Fibroblast of lung (primary cell): Measurements from ENCODE around the gene AFTPH. TPM values are rescaled to one million over a fixed set of nuclear protein-coding genes. Genes with fewer than 3 reads are reported as not detected.

Experiments used
- DNase-seq, 2 donors: peaks; one replicate each; pipeline versions ENCODE4 v3.0.0 to v3.0.0-alpha.2; 2010; ENCODE audit warnings: low read depth in 2 of 2
- H2AFZ ChIP-seq: 2 replicates; pipeline ENCODE4 v1.5.1; 2012; ENCODE audit warnings: low read length, control low read depth, inconsistent platforms
- H3K27ac ChIP-seq: 2 replicates; pipeline ENCODE4 v1.5.1; 2011; ENCODE audit warnings: low read length, control low read depth; ENCODE audit not compliant: insufficient read depth
- H3K27me3 ChIP-seq: 2 replicates; pipeline ENCODE4 v1.5.1; 2011; ENCODE audit warnings: mild to moderate bottlenecking, low read length; ENCODE audit not compliant: control insufficient read depth, insufficient read depth
- H3K36me3 ChIP-seq: 2 replicates; pipeline ENCODE4 v1.5.1; 2011; ENCODE audit warnings: low read length; ENCODE audit not compliant: control insufficient read depth, insufficient read depth
- H3K4me1 ChIP-seq: 2 replicates; pipeline ENCODE4 v1.5.1; 2011; ENCODE audit warnings: low read length; ENCODE audit not compliant: control insufficient read depth, insufficient read depth; ENCODE audit errors: extremely low read depth
- H3K4me2 ChIP-seq: 2 replicates; pipeline ENCODE4 v1.5.1; 2011; ENCODE audit warnings: low read length, control low read depth; ENCODE audit not compliant: insufficient read depth; ENCODE audit errors: extremely low read depth
- H3K4me3 ChIP-seq, 4 experiments: fragments of 200-600 bp in 1 of 4; sonication (generic) in 1 of 4; replicated peaks in 1 of 4; 2 replicates each; pipeline ENCODE4 v1.5.1; 2011 to 2016; ENCODE audit warnings: low read length in 4 of 4, low read depth in 3 of 4, mild to moderate bottlenecking in 3 of 4, control low read depth in 2 of 4, inconsistent platforms in 1 of 4, mixed read lengths in 1 of 4; ENCODE audit not compliant: insufficient read depth in 1 of 4; ENCODE audit errors: control extremely low read depth in 1 of 4
- H3K79me2 ChIP-seq: 2 replicates; pipeline ENCODE4 v1.5.1; 2012; ENCODE audit warnings: mild to moderate bottlenecking, low read length, inconsistent platforms; ENCODE audit not compliant: control insufficient read depth, insufficient read depth
- H3K9ac ChIP-seq: 2 replicates; pipeline ENCODE4 v1.5.1; 2011; ENCODE audit warnings: mild to moderate bottlenecking, low read length, control low read depth; ENCODE audit not compliant: insufficient read depth
- H3K9me3 ChIP-seq: 2 replicates; pipeline ENCODE4 v1.5.1; 2012; ENCODE audit warnings: low read depth, low read length; ENCODE audit not compliant: control insufficient read depth, insufficient read depth
- H4K20me1 ChIP-seq: 2 replicates; pipeline ENCODE4 v1.5.1; 2011; ENCODE audit warnings: low read length; ENCODE audit not compliant: control insufficient read depth, insufficient read depth; ENCODE audit errors: extremely low read depth
- EZH2 ChIP-seq: IDR thresholded peaks from 2 replicates; pipeline ENCODE4 v1.5.1; 2012; ENCODE audit warnings: low read length, control low read depth, mild to moderate bottlenecking; ENCODE audit errors: missing control alignments
- polyA plus RNA-seq, 2 donors: library from polyadenylated mRNA; depleted of rRNA in 1 of 2; stranded (reverse) in 1 of 2; unstranded in 1 of 2; fragments of >200 nt; gene quantifications; 2 replicates each; pipeline ENCODE4 v1.2.1, GENCODE V29; 2011 to 2012; ENCODE audit warnings: missing spikeins in 1 of 2
- total RNA-seq: library from RNA; depleted of rRNA; stranded (reverse); fragments of >200 nt; gene quantifications from 2 replicates; pipeline ENCODE4 v1.2.1, GENCODE V29; 2014
- TF ChIP-seq, protein P1 (sequence below), 2 donors: IDR thresholded peaks in 1 of 2; conservative IDR thresholded peaks in 1 of 2; 1 replicate in 1 of 2; 2 replicates in 1 of 2; pipeline ENCODE4 v1.5.1; 2011 to 2012; ENCODE audit warnings: low read length in 2 of 2, control low read depth in 1 of 2, inconsistent platforms in 1 of 2, low read depth in 1 of 2, mild to moderate bottlenecking in 1 of 2

AFTPH gene
- total and polyA plus RNA-seq, 2 donors (not counting 1 experiment from before 2014, with no cell fraction given): 15.8 to 43.3 TPM

DNA sequence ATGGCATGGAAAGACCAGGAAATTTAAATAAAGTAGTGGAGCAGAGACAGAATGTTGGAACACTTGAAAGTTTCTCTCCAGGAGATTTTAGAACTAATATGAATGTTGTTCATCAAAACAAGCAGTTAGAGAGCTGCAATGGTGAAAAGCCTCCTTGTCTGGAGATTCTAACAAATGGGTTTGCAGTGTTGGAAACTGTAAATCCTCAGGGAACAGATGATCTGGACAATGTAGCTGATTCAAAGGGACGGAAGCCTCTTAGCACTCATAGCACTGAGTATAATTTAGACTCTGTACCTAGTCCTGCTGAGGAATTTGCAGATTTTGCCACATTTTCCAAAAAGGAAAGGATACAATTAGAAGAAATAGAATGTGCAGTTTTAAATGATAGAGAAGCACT is 27.7 kb downstream of the AFTPH start:
- no peak overlapping the region for H3K27ac ChIP-seq
- H3K4me2 ChIP-seq: no peak overlapping the region
- H3K27me3 ChIP-seq: no peaks in the 10 kb centered on the region
- no peaks in the 10 kb centered on the region for H4K20me1 ChIP-seq
- H3K79me2 ChIP-seq: no peaks in the 10 kb centered on the region
- H3K4me1 ChIP-seq: no peaks in the 10 kb centered on the region
- TF ChIP-seq, protein P1, sequence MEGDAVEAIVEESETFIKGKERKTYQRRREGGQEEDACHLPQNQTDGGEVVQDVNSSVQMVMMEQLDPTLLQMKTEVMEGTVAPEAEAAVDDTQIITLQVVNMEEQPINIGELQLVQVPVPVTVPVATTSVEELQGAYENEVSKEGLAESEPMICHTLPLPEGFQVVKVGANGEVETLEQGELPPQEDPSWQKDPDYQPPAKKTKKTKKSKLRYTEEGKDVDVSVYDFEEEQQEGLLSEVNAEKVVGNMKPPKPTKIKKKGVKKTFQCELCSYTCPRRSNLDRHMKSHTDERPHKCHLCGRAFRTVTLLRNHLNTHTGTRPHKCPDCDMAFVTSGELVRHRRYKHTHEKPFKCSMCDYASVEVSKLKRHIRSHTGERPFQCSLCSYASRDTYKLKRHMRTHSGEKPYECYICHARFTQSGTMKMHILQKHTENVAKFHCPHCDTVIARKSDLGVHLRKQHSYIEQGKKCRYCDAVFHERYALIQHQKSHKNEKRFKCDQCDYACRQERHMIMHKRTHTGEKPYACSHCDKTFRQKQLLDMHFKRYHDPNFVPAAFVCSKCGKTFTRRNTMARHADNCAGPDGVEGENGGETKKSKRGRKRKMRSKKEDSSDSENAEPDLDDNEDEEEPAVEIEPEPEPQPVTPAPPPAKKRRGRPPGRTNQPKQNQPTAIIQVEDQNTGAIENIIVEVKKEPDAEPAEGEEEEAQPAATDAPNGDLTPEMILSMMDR (conservative IDR thresholded peaks at IDR 0.05 in 1 of 2, IDR thresholded peaks at IDR 0.05 in 1 of 2; ENCODE audit: low read depth in 1 of 2, low read length in 2 of 2): no peak
- TF ChIP-seq EZH2: no peak
- H3K36me3 ChIP-seq: no peaks in the 10 kb centered on the region
- no peak overlapping the region for H3K4me3 ChIP-seq
- H3K9ac ChIP-seq: no peak overlapping the region
- no peak for DNase-seq
- no peaks in the 10 kb centered on the region for H3K9me3 ChIP-seq
- no peak overlapping the region for H2AFZ ChIP-seq

DNA sequence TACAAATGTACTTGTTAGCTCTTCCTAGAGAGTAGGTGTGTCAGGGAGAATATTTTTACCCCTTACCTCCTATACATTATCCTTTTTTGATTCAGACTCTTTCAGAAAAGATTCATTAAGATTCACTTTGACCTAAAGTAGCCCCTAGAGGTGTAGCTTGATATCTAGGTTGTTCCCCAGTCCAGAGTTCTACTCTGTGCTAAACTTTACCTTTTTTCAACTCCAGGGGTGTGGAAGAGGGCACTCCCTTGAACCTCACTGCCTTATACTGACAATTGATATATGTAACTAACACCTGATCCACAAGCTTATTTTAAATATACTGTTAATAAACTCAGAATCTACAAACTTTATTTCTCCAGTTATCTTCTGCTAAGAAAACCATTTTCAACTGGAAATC is 30.0 kb downstream of the AFTPH start:
- DNase-seq: no peak
- TF ChIP-seq EZH2: no peak
- TF ChIP-seq, protein P1 (conservative IDR thresholded peaks at IDR 0.05 in 1 of 2, IDR thresholded peaks at IDR 0.05 in 1 of 2; ENCODE audit: low read depth in 1 of 2, low read length in 2 of 2): no peak

DNA sequence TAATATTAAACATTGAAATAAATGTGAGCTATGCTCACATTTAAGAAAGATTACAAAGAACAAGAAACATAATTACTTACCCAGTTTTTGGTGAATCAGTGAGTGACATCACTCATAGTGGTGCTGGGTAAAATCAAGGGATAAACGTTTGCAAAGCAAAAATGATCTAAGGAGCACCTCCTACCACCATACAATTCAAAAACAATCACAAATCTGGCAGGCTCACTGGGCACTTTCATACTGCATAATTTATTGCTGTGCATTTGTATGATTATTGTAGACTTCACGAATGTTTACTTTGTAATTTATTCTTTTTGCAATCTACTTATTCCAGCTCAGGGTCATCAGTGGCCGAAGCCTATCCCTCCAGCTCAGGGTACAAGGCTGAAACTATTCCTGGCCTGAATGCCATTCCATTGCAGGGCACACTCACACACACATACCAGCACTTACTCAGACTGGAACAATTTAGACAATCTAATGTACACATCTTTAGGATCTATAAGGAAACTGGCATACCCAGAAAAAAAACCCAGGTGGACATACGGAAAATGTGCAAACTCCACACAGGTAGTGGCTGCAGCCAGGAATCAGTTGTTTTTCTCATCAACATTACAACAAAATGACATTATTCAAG is 34.4 kb downstream of the AFTPH start:
- no peaks in the 10 kb centered on the region for H3K27me3 ChIP-seq
- H3K36me3 ChIP-seq: no peaks in the 10 kb centered on the region
- H3K4me3 ChIP-seq: no peak overlapping the region
- H3K4me2 ChIP-seq: no peak overlapping the region
- no peak overlapping the region for H3K27ac ChIP-seq
- no peak for DNase-seq
- H3K4me1 ChIP-seq: no peaks in the 10 kb centered on the region
- H3K9ac ChIP-seq: no peak overlapping the region
- H4K20me1 ChIP-seq: no peaks in the 10 kb centered on the region
- H2AFZ ChIP-seq: no peak overlapping the region
- no peaks in the 10 kb centered on the region for H3K9me3 ChIP-seq
- no peaks in the 10 kb centered on the region for H3K79me2 ChIP-seq
- TF ChIP-seq, protein P1 (conservative IDR thresholded peaks at IDR 0.05 in 1 of 2, IDR thresholded peaks at IDR 0.05 in 1 of 2; ENCODE audit: low read depth in 1 of 2, low read length in 2 of 2): no peak
- TF ChIP-seq EZH2: no peak

More for the DNA sequence above, 30.0 kb downstream of the AFTPH start:
- no peaks in the 10 kb centered on the region for H3K79me2 ChIP-seq
- H3K9ac ChIP-seq: no peak overlapping the region
- no peaks in the 10 kb centered on the region for H3K9me3 ChIP-seq
- no peaks in the 10 kb centered on the region for H3K27me3 ChIP-seq
- H3K36me3 ChIP-seq: no peaks in the 10 kb centered on the region
- no peaks in the 10 kb centered on the region for H4K20me1 ChIP-seq
- no peak overlapping the region for H3K4me2 ChIP-seq
- H2AFZ ChIP-seq: no peak overlapping the region
- H3K27ac ChIP-seq: no peak overlapping the region
- no peaks in the 10 kb centered on the region for H3K4me1 ChIP-seq
- H3K4me3 ChIP-seq: no peak overlapping the region
